HG02870 (cell line): ENCODE data around the gene SMARCD3.

Experiments used
- ATAC-seq: cut with Tn5 transposase; IDR thresholded peaks from one replicate; pipeline ENCODE4 v1.9.1; 2021; ENCODE audit warnings: mild to moderate bottlenecking, moderate library complexity; ENCODE audit not compliant: unreplicated experiment

Gene SMARCD3

DNA sequence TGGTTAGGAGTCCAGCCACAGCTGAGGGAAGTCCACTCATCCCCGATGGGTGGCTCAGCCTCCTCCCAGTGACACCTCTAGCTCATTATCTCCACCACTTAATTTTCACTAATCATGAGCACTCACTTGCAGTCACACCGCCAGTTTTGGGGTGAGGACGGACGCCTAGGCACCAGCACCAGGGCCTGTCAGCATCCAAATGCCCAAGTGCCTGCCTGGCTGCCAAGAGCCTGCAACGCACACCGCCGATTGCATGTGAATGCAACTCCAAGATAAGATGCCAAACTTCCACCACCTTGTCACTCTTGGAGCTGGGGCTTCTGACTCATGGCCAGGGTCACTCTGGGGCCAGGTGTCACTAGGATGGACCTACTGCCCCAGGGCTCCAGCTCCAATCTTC lies 24.4 kb upstream of the SMARCD3 start:
- no peak for ATAC-seq

DNA sequence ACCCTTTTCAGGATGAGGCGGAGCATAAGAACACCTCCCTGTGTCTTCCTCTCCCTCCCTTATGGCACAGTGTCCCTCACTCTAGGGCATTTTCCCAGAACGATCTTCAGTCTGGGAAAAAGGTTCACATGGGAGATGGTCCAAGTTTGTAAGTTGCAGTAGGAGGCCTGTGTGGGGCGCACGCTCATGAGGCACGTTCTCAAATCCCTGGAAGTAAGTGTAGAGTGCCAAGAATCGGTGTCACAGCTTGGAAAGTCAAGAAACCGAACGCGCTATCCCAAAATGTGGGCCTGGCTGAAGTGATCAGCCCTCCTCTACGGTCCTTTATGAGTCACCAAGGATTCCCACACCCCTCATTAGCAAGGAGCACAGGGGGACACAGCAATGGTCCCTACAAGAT lies 23.9 kb upstream of the SMARCD3 start:
- no peak for ATAC-seq

- no peak for ATAC-seq
Measured at GRCh38 chr7:151271699-151272355, 23.3 kb upstream of the SMARCD3 start.

DNA sequence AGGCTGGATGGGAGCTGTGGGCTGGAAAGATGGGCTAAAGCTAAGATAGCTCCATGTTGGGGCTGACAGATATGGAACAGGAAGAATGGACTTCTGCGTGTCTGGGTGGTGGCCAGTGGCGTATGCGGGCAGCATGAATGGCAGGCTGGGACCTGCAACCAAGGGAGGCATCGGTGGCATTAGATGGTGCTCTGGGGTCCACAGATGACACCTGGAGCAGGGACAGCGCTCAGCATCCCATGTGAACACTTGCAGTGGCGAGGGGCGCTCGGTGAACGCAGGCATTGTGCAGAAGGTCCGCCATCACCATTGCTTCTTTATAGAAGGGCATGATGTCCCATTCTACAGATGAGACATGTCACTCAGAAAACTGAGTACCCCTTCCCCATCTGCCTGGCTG lies 21.0 kb upstream of the SMARCD3 start:
- no peak for ATAC-seq

GRCh38 chr7:151265351-151265931 lies 16.9 kb upstream of the SMARCD3 start:
- ATAC-seq, result no peak

DNA sequence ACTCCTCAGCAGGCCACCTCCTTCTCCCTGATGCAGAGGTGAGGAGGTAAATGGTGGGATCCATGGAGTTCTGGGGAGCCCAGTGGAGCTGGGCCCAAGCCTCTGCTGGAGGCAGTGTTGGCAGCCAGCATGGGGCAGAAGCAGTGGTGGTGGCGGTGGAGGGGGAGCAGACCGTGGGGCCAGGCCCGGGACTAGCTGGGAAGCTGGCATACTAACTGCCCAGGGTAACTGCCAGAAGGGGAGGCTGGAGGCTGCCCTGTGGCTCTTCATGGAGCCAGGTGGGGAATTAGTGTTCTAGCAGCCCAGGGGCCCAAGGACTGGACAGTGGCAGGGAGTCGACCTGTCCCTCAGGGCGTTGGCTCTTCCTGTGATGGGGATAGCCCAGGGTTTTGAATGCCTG lies 16.1 kb upstream of the SMARCD3 start:
- ATAC-seq, result no peak

- no peak for ATAC-seq
Measured at GRCh38 chr7:151261529-151261928, 13.0 kb upstream of the SMARCD3 start.

DNA sequence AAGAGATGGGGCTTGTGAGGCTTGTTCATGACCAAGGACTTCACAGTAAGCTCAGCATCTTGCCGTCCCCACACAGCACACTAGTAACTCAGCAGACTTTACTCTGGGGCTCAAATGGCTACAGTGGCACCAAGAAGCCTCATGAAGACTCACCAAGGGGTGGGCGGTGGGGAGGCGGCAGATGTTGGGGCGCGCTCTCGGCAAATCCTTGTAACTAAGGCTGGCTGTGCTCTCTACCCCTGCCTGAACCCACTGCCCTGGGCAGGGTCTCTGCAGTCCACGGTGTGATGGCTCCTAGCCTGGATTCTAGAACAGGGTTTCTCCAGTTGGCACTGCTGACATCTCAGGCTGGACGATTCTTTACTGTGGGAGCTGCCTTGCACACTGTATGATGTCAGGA lies 12.4 kb upstream of the SMARCD3 start:
- ATAC-seq, result no peak

- ATAC-seq, result no peak
Measured at GRCh38 chr7:151260471-151260870, 12.0 kb upstream of the SMARCD3 start.

- ATAC-seq, result no peak
Measured at GRCh38 chr7:151257990-151258389, 9.5 kb upstream of the SMARCD3 start.

GRCh38 chr7:151256410-151257045 lies 8.0 kb upstream of the SMARCD3 start:
- no peak for ATAC-seq

- no peak for ATAC-seq
Measured at GRCh38 chr7:151255390-151255789, 6.9 kb upstream of the SMARCD3 start.

DNA sequence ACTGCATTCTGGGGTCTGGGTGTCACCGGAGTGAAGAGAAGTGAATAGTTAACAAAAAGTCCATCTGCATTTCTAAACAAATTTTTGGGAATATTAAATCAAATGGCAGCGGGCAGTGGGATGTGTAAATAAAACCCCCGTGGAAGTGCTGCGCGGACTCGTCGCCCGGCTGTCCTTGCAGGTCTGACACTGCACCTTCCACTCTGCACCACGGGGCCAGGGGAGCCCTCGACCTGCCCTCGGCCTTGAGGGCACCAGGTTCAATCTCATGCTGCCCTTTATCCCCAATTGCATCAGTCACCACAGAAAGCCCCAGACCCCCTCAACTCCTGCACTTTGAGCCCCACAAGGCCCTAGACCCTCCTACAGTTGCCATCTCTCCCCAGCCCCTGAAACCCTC lies 6.4 kb upstream of the SMARCD3 start:
- no peak for ATAC-seq

- ATAC-seq, result no peak
Measured at GRCh38 chr7:151254316-151254715, 5.8 kb upstream of the SMARCD3 start.

DNA sequence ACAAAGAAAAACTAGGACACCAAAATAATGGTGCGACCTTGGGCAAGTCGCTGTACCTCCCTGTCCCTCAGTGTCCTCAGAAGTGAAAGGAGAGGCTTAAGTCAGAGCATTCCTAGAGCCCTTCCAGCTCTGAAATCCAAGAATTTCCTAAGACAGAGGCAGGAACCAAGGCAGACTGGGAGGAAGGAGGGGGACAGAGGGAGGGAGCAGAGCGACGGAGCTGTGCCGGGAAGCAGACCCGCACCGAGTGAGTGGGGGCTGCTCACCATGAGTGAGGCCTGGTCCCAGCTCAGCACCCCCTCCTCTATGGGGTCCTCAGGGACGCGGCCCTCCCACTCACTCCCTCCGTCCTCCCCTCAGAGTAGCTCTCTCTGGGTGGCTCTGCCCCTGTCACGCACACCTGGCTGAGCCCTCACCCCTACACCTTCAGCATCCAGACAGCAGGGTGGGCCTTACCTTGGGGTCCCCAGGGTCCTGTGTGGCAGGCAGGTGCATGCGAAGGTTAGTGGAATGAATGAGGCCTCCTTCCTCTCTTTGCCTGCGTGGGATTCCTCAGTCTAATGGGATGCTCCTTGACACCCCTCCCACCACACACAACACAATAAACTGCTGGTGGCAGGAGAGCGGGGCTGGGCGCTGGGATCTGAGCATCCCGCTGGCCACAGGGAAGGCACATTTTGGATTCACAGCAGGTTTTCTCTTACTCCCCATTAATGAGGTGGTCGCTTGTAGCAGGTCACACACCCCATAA lies 4.6 kb upstream of the SMARCD3 start:
- no peak for ATAC-seq

DNA sequence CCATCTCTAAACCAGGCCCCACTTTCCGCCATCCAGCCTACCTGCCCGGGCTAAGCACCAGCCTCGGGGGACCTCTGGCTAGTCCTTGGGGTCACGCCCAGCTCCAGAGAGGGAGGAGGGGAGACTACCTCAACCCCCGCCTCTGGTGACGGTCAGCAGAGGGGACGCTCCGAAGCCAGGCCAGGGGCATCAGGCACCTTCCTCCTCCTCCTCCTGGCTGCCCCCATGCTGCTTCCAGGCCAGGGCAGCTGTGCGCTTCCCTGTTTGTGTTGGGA lies 4.0 kb upstream of the SMARCD3 start:
- ATAC-seq, result no peak

- ATAC-seq, result no peak
Measured at GRCh38 chr7:151251689-151252560, 3.4 kb upstream of the SMARCD3 start.

DNA sequence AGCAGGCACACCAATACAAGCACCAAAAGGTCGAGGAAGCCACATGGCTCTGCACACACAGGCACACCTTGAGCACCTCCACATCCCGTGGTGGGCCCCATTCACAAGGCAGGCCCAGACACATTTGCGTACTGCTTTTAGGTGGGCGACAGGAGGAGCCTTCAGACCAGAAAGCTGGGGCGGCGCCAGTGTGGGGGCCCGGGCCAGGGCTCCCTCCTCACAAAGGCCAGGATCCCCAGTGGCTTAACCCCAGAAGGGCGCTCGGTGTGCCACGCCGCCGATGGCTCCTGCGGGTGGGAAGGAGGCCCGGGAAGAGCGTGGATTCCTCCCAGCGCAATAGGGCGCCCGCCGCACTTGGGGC lies 2.8 kb upstream of the SMARCD3 start:
- no peak for ATAC-seq

GRCh38 chr7:151250181-151251132 lies 2.0 kb upstream of the SMARCD3 start:
- no peak for ATAC-seq

DNA sequence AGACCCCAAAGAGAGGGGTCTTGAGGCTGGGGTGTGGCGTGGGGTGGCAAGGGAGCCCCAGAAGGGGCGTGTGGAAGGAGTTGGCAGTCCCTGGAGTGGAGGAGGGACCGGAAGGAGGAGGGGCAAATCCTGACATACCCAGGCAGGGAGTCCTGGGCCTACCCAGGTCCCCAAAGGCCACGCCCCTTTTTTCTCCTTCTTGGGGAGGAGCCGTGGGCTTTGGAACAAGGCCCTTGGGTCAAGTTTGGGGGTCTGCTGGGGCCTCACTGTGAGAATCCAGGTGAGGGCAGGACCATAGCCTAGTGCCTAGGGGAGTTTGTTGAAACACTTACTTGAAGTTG lies 1.2 kb upstream of the SMARCD3 start:
- no peak for ATAC-seq
